GM23338 (cell line): ENCODE data around the gene TMEM169.

ENCODE experiments used
- CREB1 ChIP-seq: fragments of 250-450 bp; sonication (Bioruptor Pico); IDR thresholded peaks from 2 replicates; pipeline ENCODE4 v1.5.0; 2020; ENCODE audit warnings: low read depth, mild to moderate bottlenecking, moderate library complexity
- CTCF ChIP-seq, 2 experiments: fragments of 200-600 bp in 1 of 2; sonication (generic) in 1 of 2; conservative IDR thresholded peaks; 2 replicates each; pipeline versions ENCODE4 v1.5.1 to v1.6.1; 2016 to 2017; ENCODE audit warnings: antibody characterized with exemption in 2 of 2, low read depth in 2 of 2, mild to moderate bottlenecking in 2 of 2, moderate library complexity in 1 of 2
- ETS1 ChIP-seq: IDR thresholded peaks from 2 replicates; pipeline ENCODE4 v1.6.1; 2016; ENCODE audit warnings: antibody characterized with exemption
- EZH2 ChIP-seq: fragments of 200-600 bp; sonication (generic); IDR thresholded peaks from one replicate; pipeline ENCODE4 v1.8.0; 2017; ENCODE audit warnings: antibody characterized with exemption, mild to moderate bottlenecking, low read depth; ENCODE audit not compliant: unreplicated experiment
- EZH2phosphoT487 ChIP-seq: fragments of 200-600 bp; sonication (generic); IDR thresholded peaks from one replicate; pipeline ENCODE4 v1.8.1; 2018; ENCODE audit warnings: antibody characterized with exemption; ENCODE audit not compliant: unreplicated experiment
- JUNB ChIP-seq: IDR thresholded peaks from one replicate; pipeline ENCODE4 v1.6.1; 2016; ENCODE audit warnings: antibody characterized with exemption; ENCODE audit not compliant: unreplicated experiment
- NANOG ChIP-seq: IDR thresholded peaks from 2 replicates; pipeline ENCODE4 v1.6.1; 2016; ENCODE audit warnings: antibody characterized with exemption, borderline replicate concordance
- POLR2AphosphoS5 ChIP-seq: IDR thresholded peaks from 2 replicates; pipeline ENCODE4 v1.6.1; 2016; ENCODE audit warnings: antibody characterized with exemption, low read depth
- REST ChIP-seq: IDR thresholded peaks from one replicate; pipeline ENCODE4 v1.6.1; 2018; ENCODE audit warnings: antibody characterized with exemption; ENCODE audit not compliant: unreplicated experiment
- STAT1 ChIP-seq: IDR thresholded peaks from one replicate; pipeline ENCODE4 v1.6.1; 2016; ENCODE audit warnings: antibody characterized with exemption; ENCODE audit not compliant: unreplicated experiment
- ZNF114 ChIP-seq: fragments of 250-450 bp; sonication (Bioruptor Pico); IDR thresholded peaks from 2 replicates; pipeline ENCODE4 v1.5.0; 2020; ENCODE audit warnings: mild to moderate bottlenecking, moderate library complexity
- ZNF331 ChIP-seq: fragments of 250-450 bp; sonication (Bioruptor Pico); IDR thresholded peaks from 2 replicates; pipeline ENCODE4 v1.5.0; 2020; ENCODE audit warnings: low read depth, mild to moderate bottlenecking, moderate library complexity

- TF ChIP-seq CTCF (conservative IDR thresholded peaks at IDR 0.05; ENCODE audit: low read depth in 2 of 2) (no peak), CREB1 (no peak), REST (no peak), EZH2phosphoT487 (no peak), POLR2AphosphoS5 (no peak), ETS1 (no peak), NANOG (no peak), EZH2 (no peak), ZNF114 (CRISPR knock-in tag) (no peak), STAT1 (no peak), JUNB (no peak), ZNF331 (no peak)
Measured at GRCh38 chr2:216149741-216150140, 68.0 kb downstream of the TMEM169 start.
